HK-2 (cell line): Measurements from ENCODE around the gene ALLC.

Experiments
- DNase-seq: peaks from one replicate; pipeline ENCODE4 v3.0.0-alpha.2; 2018; ENCODE audit not compliant: unreplicated experiment

ALLC gene

DNA sequence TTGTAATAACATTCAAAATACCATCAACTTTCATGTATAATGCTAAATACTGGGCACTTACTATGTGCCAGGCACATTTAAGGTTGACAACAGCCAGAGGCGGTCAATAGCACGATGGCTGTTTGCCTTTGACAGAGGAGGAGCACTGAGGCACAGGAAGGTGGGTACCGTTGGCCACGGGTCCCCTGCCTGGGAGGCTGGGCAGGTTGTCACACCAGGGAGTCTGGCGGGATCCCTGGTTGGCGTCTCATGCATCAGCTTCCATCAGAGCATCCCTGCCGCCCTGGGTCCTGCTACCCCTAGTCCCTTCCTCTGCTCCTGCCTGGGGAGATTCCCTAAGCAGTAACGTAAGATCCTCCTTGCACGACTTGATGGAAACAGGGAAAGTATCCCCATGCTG, 19.4 kb downstream of the ALLC start:
- DNase-seq, result no peak

DNA sequence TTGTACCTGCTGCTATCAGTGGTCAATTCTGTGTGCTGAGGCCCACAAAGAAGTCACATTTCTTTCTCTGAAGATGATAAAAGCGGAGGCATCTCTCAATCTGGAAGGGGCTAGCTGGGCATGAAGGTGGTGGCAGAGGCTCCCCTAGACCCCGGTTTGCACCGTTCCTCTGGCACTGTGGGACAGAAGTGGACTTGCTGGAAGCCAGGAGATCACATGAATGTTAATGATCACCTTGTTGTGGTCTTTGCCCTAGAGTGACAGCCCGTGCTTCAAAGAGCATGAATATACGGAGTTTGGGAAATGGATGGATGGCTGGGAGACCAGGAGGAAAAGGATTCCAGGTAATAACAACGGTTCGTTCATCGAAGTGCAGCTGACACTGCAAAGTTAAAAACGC, 20.2 kb downstream of the ALLC start:
- DNase-seq, result no peak

DNA sequence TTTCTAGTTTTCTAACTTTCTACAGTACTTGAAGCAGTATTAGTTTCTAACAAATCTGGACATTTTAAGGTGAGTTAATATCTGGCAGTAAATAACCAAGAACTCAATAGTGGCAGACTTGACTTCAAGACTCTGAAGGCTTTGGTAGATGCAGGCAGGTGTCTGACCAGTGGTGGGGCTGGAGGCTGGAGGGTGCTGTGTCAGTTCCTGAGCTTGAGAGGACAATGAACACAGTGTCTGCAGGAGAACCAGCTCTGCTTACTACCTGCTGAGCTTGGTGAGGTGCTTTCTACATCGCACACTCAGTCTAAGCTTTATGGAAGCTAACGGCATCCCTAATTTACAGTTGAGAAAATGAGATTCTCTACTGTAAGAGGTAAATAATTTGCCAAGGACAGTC, 21.2 kb downstream of the ALLC start:
- no peak for DNase-seq

DNA sequence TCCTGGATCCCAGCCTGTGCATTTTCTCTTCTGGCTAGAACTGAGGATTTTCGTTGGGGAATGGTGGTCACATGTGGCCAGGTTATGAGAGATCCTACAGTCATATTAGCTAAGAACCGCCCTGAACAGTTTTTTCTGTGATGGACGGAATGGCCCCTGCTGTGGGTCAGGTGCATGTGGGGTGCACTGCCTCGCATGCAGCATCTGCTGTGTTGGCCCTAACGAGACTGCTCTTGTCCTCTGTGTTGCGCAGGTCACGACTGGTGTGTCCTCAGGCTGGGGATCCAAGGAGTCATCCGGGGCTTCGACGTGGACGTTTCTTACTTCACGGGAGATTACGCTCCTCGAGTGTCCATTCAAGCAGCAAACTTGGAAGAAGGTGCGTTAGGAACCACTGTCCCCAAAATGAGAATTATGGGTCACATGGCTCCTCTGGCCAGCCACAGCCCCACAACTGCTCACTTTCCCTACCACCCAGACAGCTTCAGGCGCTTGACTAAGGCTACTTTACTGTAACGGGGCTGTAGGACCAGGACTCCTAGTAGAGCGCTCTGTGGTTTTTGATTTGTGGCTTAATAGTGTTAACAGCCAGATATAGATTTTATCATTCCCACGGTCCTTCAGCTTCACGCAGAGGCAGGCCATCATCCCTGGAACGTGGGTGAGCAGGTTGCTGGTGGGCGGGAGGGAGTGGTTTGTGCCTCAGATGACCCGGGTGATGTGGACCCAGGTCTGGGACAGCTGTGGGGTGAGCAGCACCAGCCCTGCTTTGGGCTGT, 21.8 kb downstream of the ALLC start:
- no peak for DNase-seq

DNA sequence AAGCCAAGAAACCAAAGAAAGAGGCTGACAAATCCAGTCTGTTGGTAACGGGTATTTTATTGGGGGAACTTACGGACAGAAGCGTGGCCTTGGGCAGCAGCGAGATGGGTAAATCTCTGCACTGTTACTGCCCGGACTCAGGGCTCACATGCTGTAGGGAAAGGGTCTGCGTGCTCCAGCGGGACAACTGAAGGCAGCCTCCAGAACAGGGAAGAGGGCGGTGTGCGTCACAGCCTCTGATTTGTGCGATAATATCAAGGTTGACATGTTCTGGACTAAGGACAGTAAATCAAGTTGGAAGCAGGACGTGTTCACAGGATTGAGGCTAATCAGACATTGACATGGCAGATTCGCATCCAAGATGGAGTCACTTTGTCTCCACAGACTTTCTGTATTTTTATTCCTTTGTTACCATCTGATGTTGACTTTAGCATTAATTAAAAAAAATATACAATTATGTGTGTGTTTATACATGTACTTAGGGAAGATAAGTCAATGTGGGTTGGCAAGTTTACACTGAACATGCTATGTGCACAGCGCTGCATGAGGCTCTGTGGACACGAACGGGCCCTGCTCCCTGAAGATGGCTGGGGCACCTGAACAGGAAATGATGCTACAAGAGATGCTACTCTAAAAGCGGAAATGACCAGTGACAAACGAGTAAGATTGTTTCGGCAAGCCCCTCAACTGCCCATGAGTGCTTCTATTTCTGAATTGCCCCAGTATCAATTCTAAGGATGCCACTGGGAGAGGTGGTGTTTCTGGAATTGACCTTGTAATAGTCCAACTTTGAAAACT, 22.7 kb downstream of the ALLC start:
- DNase-seq, result no peak

DNA sequence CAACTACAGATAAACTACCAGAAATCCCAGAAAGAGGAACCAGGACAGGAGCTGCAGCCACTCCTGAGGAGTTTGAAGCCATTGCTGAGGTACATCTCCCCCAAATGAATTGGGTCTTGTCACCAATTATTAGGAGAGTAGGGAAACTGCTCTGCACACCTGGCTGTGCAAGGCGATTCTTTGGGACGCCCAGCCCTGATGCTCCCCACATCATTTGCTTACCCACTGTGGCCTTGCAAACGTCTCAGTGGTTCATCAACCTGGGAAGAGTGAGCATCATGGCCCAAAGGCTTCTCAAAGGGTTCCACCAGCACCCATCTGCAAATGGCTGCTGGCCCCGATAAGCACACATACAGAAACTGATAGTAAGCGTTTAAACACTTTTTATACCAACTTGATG, 23.6 kb downstream of the ALLC start:
- DNase-seq, result no peak

DNA sequence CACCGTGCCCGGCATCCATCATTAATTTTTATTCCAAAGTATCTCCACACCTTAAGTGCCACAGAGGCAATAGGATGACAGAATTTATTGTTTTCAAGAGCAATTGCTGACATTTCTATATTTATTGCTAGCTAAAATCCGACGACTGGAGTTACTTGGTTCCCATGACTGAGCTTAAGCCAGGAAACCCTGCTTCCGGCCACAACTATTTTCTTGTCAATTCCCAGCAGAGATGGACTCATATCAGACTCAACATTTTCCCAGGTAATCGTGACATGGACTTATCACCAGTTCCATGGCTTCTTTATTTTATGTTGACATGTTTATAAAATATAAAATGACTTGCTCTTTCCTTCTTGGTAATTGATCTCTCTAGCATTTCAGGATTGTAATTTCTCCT, 24.8 kb downstream of the ALLC start:
- DNase-seq, result no peak

DNA sequence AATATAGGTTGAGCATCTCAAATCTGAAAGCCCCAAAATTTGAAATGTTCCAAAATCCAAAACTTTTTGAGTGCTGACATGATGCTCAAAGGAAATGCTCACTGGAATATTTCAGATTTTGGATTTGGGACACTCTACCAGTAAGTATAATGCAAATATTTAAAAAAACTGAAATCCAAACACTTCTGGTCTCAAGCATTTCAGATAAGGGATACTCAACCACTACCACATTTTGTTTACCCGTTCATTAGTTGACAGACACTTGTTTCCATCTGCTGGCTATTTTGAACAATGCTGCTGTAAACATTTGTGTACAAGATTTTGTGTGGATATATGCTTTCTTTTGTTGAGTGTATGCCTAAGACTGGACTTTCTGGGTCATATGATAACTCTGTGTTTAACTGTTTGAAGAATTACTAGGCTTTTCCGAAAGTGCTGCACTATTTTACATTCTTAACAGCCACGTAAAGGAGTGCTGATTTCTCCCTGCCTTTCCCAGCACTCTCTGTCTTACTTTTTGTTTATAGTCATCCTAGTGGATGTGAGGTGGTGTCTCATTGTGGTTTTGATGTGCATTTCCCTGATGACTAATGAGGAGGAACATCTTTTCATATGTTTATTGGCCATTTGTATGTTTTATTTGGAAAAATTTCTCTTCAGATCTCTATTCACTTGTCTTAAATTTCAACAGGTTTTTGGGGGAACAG, 25.9 kb downstream of the ALLC start:
- no peak for DNase-seq

DNA sequence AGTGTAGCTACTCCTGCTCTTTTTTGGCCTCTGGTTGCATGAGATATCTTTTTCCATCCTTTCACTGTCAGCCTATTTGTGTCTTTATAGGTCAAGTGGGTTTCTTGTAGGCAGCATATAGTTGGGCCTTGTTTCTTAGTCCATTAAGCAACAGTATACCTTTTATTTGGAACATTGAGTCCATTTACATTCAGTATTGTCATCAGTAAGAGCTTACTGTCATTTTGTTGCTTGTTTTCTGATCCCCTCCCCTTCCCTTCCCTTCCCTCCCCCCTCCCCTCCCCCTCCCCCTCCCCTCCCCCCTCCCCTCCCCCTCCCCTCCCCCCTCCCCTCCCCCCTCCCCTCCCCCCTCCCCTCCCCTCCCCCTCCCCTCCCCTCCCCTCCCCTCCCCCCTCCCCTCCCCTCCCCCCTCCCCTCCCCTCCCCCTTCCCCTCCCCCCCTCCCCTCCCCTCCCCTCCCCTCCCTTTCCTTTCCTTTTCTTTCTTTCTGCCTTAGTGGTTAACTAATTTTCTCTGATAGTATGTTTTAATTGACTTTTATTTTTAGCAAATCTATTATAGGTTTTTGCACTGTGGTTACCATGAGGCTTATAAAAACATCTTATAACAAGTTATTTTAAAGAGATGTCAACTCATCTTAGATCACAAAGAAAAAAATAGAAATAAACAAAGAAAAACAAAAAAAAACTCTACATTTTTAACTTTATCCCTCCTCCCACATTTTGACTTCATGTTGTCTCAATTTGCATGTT, 32.2 kb downstream of the ALLC start:
- DNase-seq, result no peak

DNA sequence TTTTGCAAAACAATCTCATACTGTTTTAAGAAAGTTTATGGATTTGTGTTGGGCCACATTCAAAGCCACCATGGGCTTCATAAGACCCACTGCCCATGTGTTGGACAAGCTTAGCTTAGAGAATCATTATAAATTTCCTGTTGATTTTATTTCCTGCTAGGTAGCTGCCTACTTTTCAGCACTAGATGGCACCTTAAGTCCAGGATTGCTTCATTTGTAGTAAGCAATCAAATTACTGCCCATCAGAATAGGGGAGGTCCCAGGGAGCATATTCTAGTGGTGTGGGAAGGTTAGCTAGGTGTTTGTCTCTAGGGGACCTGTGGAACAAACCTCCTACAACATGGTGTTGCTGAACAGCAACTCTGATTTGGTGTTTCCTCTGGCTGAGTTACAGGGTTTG, 34.4 kb downstream of the ALLC start:
- DNase-seq, result no peak

DNA sequence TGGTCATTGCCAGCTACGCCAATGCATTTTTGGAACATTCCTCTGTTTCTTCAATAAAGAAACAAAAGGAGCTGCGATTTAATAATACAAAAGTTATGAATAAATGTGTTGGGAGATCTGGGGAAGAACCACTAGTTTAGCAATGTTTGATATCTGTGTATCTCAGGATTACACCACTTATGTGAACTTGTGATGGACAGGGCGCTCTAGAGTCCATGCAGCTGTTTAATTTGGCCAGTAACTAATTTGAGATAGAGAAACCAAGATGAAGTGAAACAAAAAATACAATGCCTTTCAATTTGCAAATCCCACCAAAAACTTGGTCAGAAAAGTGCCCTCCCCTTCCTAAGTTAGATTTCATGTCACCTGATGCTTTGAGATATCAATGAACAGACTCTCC, 38.5 kb downstream of the ALLC start:
- no peak for DNase-seq

DNA sequence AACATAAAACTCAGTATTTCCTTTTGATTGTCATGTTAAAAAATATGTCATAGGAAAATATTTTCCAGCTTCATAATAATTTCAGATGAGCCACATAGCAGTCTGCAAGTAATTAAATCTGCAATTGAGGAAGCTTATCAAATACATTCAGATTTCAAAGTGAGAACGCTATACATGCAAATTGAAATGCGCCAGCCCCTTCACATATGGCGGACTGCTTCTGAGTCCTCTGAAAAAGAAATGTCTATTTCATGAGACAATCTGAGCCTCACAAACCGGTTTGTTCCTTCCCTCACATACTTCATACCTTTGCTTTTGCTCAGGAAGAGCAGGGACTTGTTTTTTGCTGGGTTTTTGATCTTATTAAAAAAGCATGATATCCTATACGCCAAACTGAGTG, 43.1 kb downstream of the ALLC start:
- DNase-seq, result no peak

DNA sequence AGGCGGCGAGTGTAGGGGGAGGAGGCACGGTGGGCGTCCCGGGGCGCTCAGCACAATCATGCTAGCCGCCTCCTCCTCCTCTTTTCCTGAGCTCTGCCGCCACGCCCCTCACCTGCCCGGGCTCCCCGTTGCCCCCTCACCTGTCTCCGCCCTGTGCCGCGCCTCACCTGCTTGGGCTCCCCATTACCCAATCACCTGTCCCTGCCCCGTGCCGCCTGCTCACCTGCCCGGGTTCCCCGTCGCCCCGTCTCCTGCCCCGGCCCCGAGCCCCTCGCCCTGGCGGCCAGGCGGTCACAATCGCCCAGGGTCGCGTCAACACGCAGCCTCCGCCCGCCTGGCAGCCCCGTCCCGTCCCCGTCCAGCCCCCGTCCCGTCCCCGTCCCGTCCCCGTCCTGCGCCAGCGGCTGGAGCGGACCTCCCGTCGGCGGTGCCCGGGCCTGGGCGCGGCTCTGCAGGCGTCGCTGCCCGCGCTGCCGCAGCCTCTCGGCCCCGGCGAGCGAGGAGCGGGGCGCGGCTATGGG, 45.3 kb downstream of the ALLC start, which contains the start of gene DCDC2C:
TSS of gene DCDC2C (plus strand) at position 340 of the 521 bp plus-strand sequence. CDS start at position 517, 177 bp downstream.
- DNase-seq, result no peak

DNA sequence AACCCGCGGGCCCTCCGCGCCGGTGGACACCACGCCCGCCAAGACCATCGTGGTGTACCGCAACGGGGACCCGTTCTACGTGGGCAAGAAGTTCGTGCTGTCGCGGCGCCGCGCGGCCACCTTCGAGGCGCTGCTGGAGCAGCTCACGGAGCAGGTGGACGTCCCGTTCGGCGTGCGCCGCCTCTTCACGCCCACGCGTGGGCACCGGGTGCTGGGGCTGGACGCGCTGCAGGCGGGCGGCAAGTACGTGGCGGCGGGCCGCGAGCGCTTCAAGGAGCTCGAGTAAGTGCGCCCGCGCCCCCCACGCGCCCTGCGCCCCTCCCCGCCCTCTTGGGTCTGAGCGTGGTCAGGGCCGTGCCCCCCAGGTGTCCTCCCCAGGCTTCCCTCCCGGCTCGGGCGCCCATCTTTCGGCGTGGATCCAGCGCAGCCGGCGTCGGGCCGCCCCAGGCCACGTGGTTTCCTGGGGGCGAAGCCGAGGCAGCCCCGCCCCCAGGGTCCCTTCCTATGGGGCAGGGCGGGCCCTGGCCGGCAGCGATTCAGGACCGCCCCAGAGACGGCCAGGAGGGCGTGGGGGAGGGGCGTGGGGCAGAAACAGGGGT, 45.9 kb downstream of the ALLC start:
- no peak for DNase-seq

DNA sequence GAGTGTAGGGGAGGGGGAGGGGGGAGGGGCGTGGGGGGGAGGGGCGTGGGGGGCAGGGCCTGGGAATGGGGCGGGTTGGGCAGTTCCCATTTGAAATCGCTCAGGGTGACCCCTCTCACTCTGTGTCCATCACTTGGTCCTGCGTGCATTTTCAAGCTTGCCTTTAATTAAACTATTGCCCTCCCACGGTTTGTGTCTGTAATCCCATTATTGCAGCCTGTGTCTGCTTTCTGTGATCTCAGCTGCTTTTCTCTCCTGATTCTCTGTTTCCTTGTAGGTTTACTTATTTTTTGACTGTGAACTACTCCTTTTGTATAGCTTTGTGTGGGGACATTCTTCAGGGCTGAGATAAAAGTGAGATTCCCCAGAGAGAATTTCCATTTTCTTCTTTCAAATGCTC, 46.7 kb downstream of the ALLC start:
- no peak for DNase-seq

DNA sequence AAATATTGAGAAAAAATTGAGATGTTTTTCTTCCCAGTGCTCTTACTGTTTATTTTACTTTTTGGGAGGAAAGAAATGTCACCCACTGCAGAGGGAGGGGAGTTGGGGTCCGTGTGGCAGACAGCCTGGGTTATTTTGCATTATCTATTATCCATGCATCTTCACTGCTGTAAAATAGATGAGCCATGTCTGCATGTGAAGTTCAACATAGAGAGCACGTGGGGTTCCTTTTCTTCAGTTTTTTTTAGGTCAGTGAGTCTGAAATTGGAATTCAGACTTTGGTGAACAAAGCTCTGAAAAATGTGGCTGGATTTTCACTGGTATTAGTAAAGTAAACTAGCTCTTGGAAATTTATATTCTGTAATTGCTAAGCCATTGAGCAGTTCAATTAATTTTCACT, 47.8 kb downstream of the ALLC start:
- DNase-seq, result no peak

DNA sequence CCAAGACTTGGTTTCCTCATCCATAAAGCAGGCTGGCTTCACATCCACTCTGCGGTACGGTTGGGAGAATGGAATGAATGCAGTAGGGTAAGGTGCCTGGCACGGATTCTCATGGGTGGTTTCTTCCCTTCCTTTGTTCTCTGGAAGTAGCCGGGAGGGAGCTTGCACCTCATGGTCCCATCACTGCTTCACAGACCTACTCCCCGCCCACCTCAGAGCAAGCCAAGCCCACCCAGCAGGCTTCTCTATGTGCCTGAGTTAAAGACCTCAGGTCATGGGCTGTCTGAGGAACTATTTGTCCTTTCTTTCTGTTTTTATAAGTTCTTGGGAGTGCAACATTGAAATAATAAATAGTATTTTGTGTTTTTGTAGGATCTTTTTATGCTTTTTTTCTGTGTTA, 48.9 kb downstream of the ALLC start:
- no peak for DNase-seq

DNA sequence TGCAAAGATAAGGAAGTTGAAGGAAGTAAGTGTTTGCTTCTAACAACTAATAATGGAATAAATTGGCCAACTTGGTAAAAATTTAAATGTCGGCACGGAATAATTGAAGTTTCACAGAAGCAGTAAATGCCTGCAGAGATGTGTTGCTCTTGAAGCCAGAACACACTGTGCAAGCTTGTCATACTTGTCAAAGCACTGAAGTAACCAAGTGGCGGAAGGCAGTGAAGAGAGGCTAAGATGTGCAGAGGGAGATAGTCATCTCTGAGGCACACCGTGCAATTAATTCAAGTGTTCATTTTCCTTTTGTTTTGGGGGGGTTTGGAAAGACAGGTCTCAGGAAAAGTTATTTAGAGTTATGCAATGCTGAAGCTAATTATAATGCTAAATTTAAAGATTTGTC, 50.6 kb downstream of the ALLC start:
- no peak for DNase-seq

DNA sequence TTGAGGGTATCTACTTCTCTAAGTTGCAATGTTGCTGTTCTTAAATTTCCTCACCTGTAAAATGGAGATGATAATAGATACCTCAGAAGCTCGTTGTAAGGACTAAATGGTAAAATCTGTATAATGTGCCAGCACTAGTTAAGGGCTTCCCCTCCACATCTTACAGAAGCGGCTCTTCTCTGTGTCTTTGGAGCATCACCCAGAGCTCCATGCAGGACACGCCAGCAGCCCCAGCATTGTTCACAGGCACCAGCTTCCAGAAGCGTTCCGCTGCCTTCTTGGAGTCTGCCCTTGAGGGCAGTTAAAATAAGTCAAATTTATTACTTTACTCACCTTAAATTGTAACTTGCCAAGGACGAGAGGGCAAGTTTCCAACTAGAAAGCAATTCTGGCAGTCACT, 51.2 kb downstream of the ALLC start:
- DNase-seq, result no peak

DNA sequence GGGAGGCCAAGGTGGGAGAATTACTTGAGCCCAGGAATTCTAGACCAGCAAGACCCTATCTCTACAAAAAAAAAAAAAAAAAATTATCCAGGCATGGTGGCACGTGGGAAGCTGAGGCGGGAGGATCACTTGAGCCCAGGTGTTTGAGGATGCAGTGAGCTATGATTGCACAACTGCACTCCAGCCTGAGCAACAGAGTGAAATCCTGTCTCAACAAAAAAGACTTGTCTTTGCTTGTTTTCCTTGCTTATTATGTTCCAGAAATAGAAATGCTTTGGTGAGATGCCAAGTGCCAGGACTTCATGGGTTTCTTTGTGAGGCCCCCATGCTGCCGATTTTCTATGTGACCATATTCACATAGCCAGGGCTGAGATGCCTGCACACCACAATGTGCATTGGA, 54.4 kb downstream of the ALLC start:
- DNase-seq, result no peak

DNA sequence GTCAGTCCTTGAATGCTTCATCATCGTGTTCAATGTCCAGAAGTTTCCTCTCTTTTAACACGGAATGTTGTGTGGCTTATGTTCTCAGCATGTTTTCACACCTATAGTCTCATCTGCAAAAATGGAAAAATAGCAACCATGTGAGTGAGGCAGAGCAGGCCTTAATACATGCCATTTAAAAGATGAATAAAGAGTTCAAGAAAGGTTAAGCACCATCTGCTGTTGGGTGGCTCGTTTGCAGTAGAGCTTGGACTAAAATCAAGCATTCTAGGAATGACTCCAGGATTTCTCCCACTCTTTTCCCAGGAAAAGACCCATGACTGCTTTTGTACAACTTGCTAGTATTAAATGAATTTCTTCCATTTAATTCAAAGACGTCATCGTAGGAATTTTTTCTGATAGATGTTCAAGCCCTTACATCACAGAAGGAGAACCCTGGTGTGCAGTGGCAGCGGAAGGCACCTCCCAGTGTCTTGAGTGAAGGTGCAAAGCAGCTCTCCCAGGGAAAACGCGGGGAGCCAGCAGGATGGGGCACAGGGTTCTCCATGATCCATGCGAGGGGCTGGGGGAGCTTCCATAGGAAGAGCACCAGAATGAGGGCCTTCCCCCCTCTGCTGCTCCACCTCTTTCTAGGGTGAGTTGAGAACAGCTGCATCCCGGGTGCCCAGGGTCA, 55.0 kb downstream of the ALLC start:
- DNase-seq, result no peak
